Sigmoid colon (tissue), 7 donors: ENCODE data around the gene AVPI1. TPM values are rescaled to one million over a fixed set of nuclear protein-coding genes. Genes with fewer than 3 reads are reported as not detected.

ENCODE experiments used
- DNase-seq: peaks from one replicate; pipeline ENCODE4 v3.0.0-alpha.2; 2019
- H3K27ac ChIP-seq, 4 donors: fragments of 200-600 bp; sonication (generic); one replicate each; pipeline ENCODE4 v1.5.1; 2016 to 2019; ENCODE audit warnings: mild to moderate bottlenecking in 1 of 4
- H3K27me3 ChIP-seq, 3 donors: fragments of 200-600 bp; sonication (generic); one replicate each; pipeline ENCODE4 v1.5.1; 2019; ENCODE audit warnings: mild to moderate bottlenecking in 1 of 3
- H3K36me3 ChIP-seq, 4 donors: fragments of 200-600 bp; sonication (generic); one replicate each; pipeline ENCODE4 v1.5.1; 2016 to 2019
- H3K4me1 ChIP-seq, 4 donors: fragments of 200-600 bp; sonication (generic); one replicate each; pipeline ENCODE4 v1.5.1; 2017 to 2019
- H3K4me3 ChIP-seq, 4 donors: fragments of 200-600 bp; sonication (generic); one replicate each; pipeline ENCODE4 v1.5.1; 2017 to 2019; ENCODE audit warnings: mild to moderate bottlenecking in 2 of 4, moderate library complexity in 1 of 4
- H3K9me3 ChIP-seq, 4 donors: fragments of 200-600 bp in 3 of 4; sonication (generic) in 3 of 4; one replicate each; pipeline versions ENCODE4 v1.5.1 to v1.6.1; 2013 to 2019
- EP300 ChIP-seq, 4 donors: sonication (generic); formaldehyde crosslinking; IDR thresholded peaks; one replicate each; pipeline ENCODE4 v1.6.1; 2017; ENCODE audit warnings: antibody characterized with exemption in 4 of 4
- POLR2A ChIP-seq, 2 donors: fragments of 450-650 bp; IDR thresholded peaks; one replicate each; pipeline ENCODE4 v1.6.1; 2016; ENCODE audit warnings: antibody characterized with exemption in 2 of 2, mild to moderate bottlenecking in 2 of 2, moderate library complexity in 2 of 2
- POLR2AphosphoS5 ChIP-seq, 4 donors: sonication (generic); formaldehyde crosslinking; IDR thresholded peaks; one replicate each; pipeline ENCODE4 v1.6.1; 2017; ENCODE audit warnings: antibody characterized with exemption in 4 of 4
- WGBS, 2 donors: extraction: QIAGEN DNeasy Blood & Tissue Kit; methylation state at CpG; one replicate each; pipeline ENCODE4 v1.1.7; 2013; 5-methylcytosine and 5-hydroxymethylcytosine counted together
- intact Hi-C: fragments of 100-400 bp; cut with DNase I; formaldehyde crosslinking; loops from one replicate; pipeline ENCODE4 v1.15.1; 2023
- polyA plus RNA-seq, 3 donors: library from polyadenylated mRNA; stranded (reverse); fragments of 200-250 nt; gene quantifications; one replicate each; pipeline ENCODE4 v1.2.3, GENCODE V29; 2013
- total RNA-seq, 4 donors: library from RNA; depleted of rRNA; stranded (reverse); fragments of >200 nt; gene quantifications; one replicate each; pipeline ENCODE4 v1.1.0, GENCODE V29; 2016
- TF ChIP-seq, protein P1 (sequence below), 4 experiments: fragments of 450-650 bp in 3 of 4; fragments of 200-600 bp in 1 of 4; IDR thresholded peaks; one replicate each; pipeline ENCODE4 v1.5.1; 2016 to 2019; ENCODE audit warnings: antibody characterized with exemption in 4 of 4, mild to moderate bottlenecking in 3 of 4, moderate library complexity in 2 of 4
- donor health status: healthy with polysubstance abuse.
- donor health status: Bipolar disorder and iron deficiency.
- donor health status: healthy.

Gene AVPI1
- total and polyA plus RNA-seq, 7 donors = 10.5 to 58.3 (median 16.1) TPM

- intact Hi-C loops = no loop called here
- TF ChIP-seq EP300 (IDR thresholded peaks at IDR 0.05) = no peak
- TF ChIP-seq, protein P1, sequence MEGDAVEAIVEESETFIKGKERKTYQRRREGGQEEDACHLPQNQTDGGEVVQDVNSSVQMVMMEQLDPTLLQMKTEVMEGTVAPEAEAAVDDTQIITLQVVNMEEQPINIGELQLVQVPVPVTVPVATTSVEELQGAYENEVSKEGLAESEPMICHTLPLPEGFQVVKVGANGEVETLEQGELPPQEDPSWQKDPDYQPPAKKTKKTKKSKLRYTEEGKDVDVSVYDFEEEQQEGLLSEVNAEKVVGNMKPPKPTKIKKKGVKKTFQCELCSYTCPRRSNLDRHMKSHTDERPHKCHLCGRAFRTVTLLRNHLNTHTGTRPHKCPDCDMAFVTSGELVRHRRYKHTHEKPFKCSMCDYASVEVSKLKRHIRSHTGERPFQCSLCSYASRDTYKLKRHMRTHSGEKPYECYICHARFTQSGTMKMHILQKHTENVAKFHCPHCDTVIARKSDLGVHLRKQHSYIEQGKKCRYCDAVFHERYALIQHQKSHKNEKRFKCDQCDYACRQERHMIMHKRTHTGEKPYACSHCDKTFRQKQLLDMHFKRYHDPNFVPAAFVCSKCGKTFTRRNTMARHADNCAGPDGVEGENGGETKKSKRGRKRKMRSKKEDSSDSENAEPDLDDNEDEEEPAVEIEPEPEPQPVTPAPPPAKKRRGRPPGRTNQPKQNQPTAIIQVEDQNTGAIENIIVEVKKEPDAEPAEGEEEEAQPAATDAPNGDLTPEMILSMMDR (IDR thresholded peaks at IDR 0.05) = no peak
- TF ChIP-seq POLR2A (IDR thresholded peaks at IDR 0.05) = peak; percentile 32 to 50
- peak in 3 of 4 donors; percentile 23 to 76 (median 76) for TF ChIP-seq POLR2AphosphoS5 (IDR thresholded peaks at IDR 0.05)
- 3% methylated on average over 37 of the region's 37 CpGs for WGBS, 2 donors
These were observed 26.3 kb upstream of the AVPI1 start, which contains the start of gene MARVELD1 for GRCh38 chr10:97713339-97713825. Gene MARVELD1 (plus strand): TSS chr10:97713730. CDS start chr10:97713877, 147 bp downstream.

GRCh38 chr10:97711640-97712572, 24.9 kb upstream of the AVPI1 start:
- peaks cover 0 to 12% (median 0%) of the 10 kb centered on the region in 4 donors for H3K36me3 ChIP-seq
- 89 to 93% methylated on average over 9 of the region's 9 CpGs for WGBS, 2 donors
- intact Hi-C loops = no loop called here
- no peak overlapping the region for H3K4me3 ChIP-seq
- peaks cover 2 to 77% (median 59%) of the 10 kb centered on the region in 4 donors for H3K4me1 ChIP-seq
- peak overlapping the region; percentile 95 to 100 (median 98) for H3K27ac ChIP-seq
- TF ChIP-seq POLR2AphosphoS5 (IDR thresholded peaks at IDR 0.05) (peak in 1 of 4 donors; percentile 28), EP300 (IDR thresholded peaks at IDR 0.05) (no peak)
- no peaks in the 10 kb centered on the region for H3K27me3 ChIP-seq
- H3K9me3 ChIP-seq = no peaks in the 10 kb centered on the region
- no peak for DNase-seq

More at GRCh38 chr10:97713339-97713825, 26.3 kb upstream of the AVPI1 start, which contains the start of gene MARVELD1:
- H3K27ac ChIP-seq = peak within 1 kb of the TSS; percentile 95 to 100 (median 98)
- no peaks in the 10 kb centered on the region for H3K27me3 ChIP-seq
- peaks cover 2 to 80% (median 67%) of the 10 kb centered on the region in 4 donors for H3K4me1 ChIP-seq
- H3K4me3 ChIP-seq = peak within 1 kb of the TSS; percentile 65 to 80 (median 73)
- DNase-seq = peak; percentile 93
- H3K9me3 ChIP-seq = no peaks in the 10 kb centered on the region
- H3K36me3 ChIP-seq = peaks cover 0 to 23% (median 3%) of the 10 kb centered on the region in 4 donors

DNA sequence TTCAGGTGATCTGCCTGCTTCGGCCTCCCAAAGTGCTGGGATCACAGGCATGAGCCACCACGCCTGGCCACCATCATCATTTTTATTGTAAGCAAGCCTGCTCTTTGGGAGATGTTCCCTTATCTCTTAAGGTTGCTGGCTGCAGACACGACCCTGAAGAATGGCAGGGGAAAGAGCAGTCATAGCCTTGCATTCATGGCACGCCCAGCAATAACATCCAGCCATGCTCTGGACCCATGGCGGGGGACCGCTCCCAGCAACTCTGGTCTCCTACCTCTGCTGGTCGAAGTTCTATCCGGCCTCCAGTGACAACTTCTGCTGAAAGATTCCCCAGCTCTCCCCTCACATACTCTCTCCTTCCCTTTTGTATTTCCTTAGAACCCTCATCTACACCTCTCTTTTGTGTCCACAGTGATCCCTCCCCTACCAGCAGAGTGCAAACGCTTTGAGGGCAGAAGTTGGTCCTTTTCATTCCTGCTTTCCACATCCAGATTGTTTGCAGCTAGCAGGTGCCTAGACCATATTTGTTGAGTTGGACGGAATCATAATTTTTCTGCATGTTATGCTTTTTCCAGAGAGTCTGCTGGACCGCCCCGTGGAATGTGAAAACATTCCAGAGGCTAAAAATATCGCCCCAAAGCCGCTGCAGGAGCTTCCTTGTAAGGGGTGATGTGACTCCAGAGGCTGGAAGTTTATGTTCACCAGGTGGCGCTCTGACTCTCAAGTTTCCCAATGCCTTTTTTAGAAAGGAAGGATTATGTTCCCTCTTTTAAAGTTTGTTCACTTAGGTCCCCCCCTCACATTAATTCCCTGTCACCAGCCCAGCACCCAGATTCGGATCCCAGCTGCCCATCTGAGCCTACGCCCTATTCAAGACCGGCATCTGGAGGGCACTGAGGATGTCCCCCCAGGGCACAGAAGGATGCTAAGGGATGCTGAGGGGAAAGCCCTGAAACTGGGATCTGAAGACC, 22.2 kb upstream of the AVPI1 start:
- no peak for TF ChIP-seq POLR2A (IDR thresholded peaks at IDR 0.05)
- no peak for TF ChIP-seq EP300 (IDR thresholded peaks at IDR 0.05)
- TF ChIP-seq, protein P1 (IDR thresholded peaks at IDR 0.05) = peak; percentile 41 to 65 (median 58)
- TF ChIP-seq POLR2AphosphoS5 (IDR thresholded peaks at IDR 0.05) = peak in 1 of 4 donors; percentile 10
- peak; percentile 91 for DNase-seq
- 23 to 40% methylated on average over 18 of the region's 18 CpGs for whole genome bisulfite sequencing, 2 donors
- intact Hi-C loops = no loop called here
- Histone ChIP-seq H3K4me3 (no peak overlapping the region), H3K9me3 (no peaks in the 10 kb centered on the region), H3K27me3 (no peaks in the 10 kb centered on the region), H3K36me3 (no peaks in the 10 kb centered on the region), H3K27ac (peak overlapping the region; percentile 65 to 86 (median 76)), H3K4me1 (peaks cover 2 to 56% (median 38%) of the 10 kb centered on the region in 4 donors)

GRCh38 chr10:97708167-97708566, 21.1 kb upstream of the AVPI1 start:
- no peak overlapping the region for H3K4me3 ChIP-seq
- intact Hi-C loops = no loop called here
- no peaks in the 10 kb centered on the region for H3K36me3 ChIP-seq
- DNase-seq = no peak
- peaks cover 0 to 53% (median 35%) of the 10 kb centered on the region in 4 donors for H3K4me1 ChIP-seq
- TF ChIP-seq EP300 (IDR thresholded peaks at IDR 0.05) (peak in 1 of 4 donors; percentile 16), POLR2A (IDR thresholded peaks at IDR 0.05) (no peak), POLR2AphosphoS5 (IDR thresholded peaks at IDR 0.05) (peak in 2 of 4 donors; percentile 18 to 62)
- TF ChIP-seq, protein P1 (IDR thresholded peaks at IDR 0.05) = no peak
- 79 to 91% methylated on average over 2 of the region's 2 CpGs for WGBS, 2 donors
- H3K27me3 ChIP-seq = no peaks in the 10 kb centered on the region
- peak overlapping the region; percentile 65 to 86 (median 76) for H3K27ac ChIP-seq
- H3K9me3 ChIP-seq = no peaks in the 10 kb centered on the region
